Suprapubic skin (tissue), 3 donors: Measurements from ENCODE around the gene CELSR1.

Experiments
- CTCF ChIP-seq, 2 donors: fragments of 200-600 bp in 1 of 2; fragments of 450-650 bp in 1 of 2; sonication (generic) in 1 of 2; IDR thresholded peaks; one replicate each; pipeline ENCODE4 v1.5.1; 2016 to 2019; ENCODE audit warnings: antibody characterized with exemption in 2 of 2, mild to moderate bottlenecking in 1 of 2, moderate library complexity in 1 of 2
- POLR2AphosphoS5 ChIP-seq, 3 donors: sonication (generic); formaldehyde crosslinking; IDR thresholded peaks; one replicate each; pipeline ENCODE4 v1.6.1; 2017; ENCODE audit warnings: antibody characterized with exemption in 3 of 3

GRCh38 chr22:46442217-46442853, 95.1 kb downstream of the CELSR1 start:
- no peak for TF ChIP-seq POLR2AphosphoS5 (IDR thresholded peaks at IDR 0.05)
- TF ChIP-seq CTCF (IDR thresholded peaks at IDR 0.05), result no peak
